ENCODE measurements around the gene CDH6.

- TF ChIP-seq CTCF (IDR thresholded peaks at IDR 0.05) = no peak
- TF ChIP-seq POLR2A (IDR thresholded peaks at IDR 0.05) = no peak
- TF ChIP-seq EP300 (IDR thresholded peaks at IDR 0.05) = no peak
Measured at GRCh38 chr5:31193591-31194467, at the start of gene CDH6.
